Hepatocyte (in vitro differentiated cells): ENCODE results near the gene SYNDIG1. TPM values are rescaled to one million over a fixed set of nuclear protein-coding genes. Genes with fewer than 3 reads are reported as not detected.
"Not testable (repeated sequence)": the region's sequence is repeated elsewhere in the genome, so short reads cannot be mapped to it uniquely, and the experiment has no call there.

ENCODE experiments used
- DNase-seq: peaks from one replicate; pipeline ENCODE4 v3.0.0-alpha.2; 2016; ENCODE audit warnings: low spot score
- H2AFZ ChIP-seq: fragments of 200-600 bp; sonication (generic); 2 replicates; pipeline ENCODE4 v1.6.0; 2016; ENCODE audit warnings: antibody characterized with exemption, mild to moderate bottlenecking
- H3K27ac ChIP-seq: fragments of 200-600 bp; sonication (generic); 2 replicates; pipeline ENCODE4 v1.5.1; 2016; ENCODE audit warnings: mild to moderate bottlenecking
- H3K27me3 ChIP-seq: fragments of 200-600 bp; sonication (generic); 2 replicates; pipeline ENCODE4 v1.6.1; 2016
- H3K36me3 ChIP-seq: fragments of 200-600 bp; sonication (generic); replicated peaks from 2 replicates; pipeline ENCODE4 v1.5.1; 2016; ENCODE audit warnings: low read depth; ENCODE audit not compliant: insufficient read depth
- H3K4me1 ChIP-seq: fragments of 200-600 bp; sonication (generic); 2 replicates; pipeline ENCODE4 v1.5.1; 2016; ENCODE audit warnings: mild to moderate bottlenecking, moderate library complexity; ENCODE audit not compliant: insufficient read depth
- H3K4me2 ChIP-seq: fragments of 200-600 bp; sonication (generic); 2 replicates; pipeline ENCODE4 v1.6.0; 2016
- H3K4me3 ChIP-seq: fragments of 200-600 bp; sonication (generic); 2 replicates; pipeline ENCODE4 v1.5.1; 2016; ENCODE audit warnings: mild to moderate bottlenecking
- H3K79me2 ChIP-seq: fragments of 200-600 bp; sonication (generic); 2 replicates; pipeline ENCODE4 v1.6.0; 2017; ENCODE audit warnings: mild to moderate bottlenecking
- H3K9me2 ChIP-seq: fragments of 200-600 bp; sonication (generic); replicated peaks from 2 replicates; pipeline ENCODE4 v1.6.0; 2017; ENCODE audit warnings: mild to moderate bottlenecking; ENCODE audit not compliant: insufficient read depth
- H3K9me3 ChIP-seq: fragments of 200-600 bp; sonication (generic); 2 replicates; pipeline ENCODE4 v1.5.1; 2016; ENCODE audit warnings: low read depth, mild to moderate bottlenecking
- H4K20me1 ChIP-seq: fragments of 200-600 bp; sonication (generic); 2 replicates; pipeline ENCODE4 v1.6.0; 2016; ENCODE audit warnings: mild to moderate bottlenecking; ENCODE audit not compliant: insufficient read depth, poor library complexity, severe bottlenecking
- CTCF ChIP-seq: fragments of 200-600 bp; sonication (generic); IDR thresholded peaks from 2 replicates; pipeline ENCODE4 v1.5.1; 2016; ENCODE audit warnings: antibody characterized with exemption, mild to moderate bottlenecking; ENCODE audit not compliant: poor library complexity
- EZH2 ChIP-seq: fragments of 200-600 bp; sonication (generic); IDR thresholded peaks from 2 replicates; pipeline ENCODE4 v1.6.1; 2016; ENCODE audit warnings: antibody characterized with exemption, mild to moderate bottlenecking, borderline replicate concordance
- EZH2phosphoT487 ChIP-seq: fragments of 200-600 bp; sonication (generic); IDR thresholded peaks from one replicate; pipeline ENCODE4 v1.6.1; 2018; ENCODE audit warnings: antibody characterized with exemption, mild to moderate bottlenecking, low read depth, moderate library complexity; ENCODE audit not compliant: unreplicated experiment, severe bottlenecking
- WGBS: methylation state at CpG from one replicate; pipeline ENCODE4 v1.1.6; 2016; ENCODE audit warnings: low lambda C conversion rate; ENCODE audit errors: missing lambda C conversion rate; 5-methylcytosine and 5-hydroxymethylcytosine counted together
- polyA plus RNA-seq: library from polyadenylated mRNA; unstranded; fragments of >200 nt; fragmentation: Nextera tagmentation; extraction: Ambion mirVana; gene quantifications from 2 replicates; pipeline ENCODE4 v1.2.1, GENCODE V29; 2016
- total RNA-seq: library from RNA; depleted of rRNA; stranded (reverse); fragments of >200 nt; gene quantifications from 2 replicates; pipeline ENCODE4 v1.2.3, GENCODE V29; 2014

The SYNDIG1 gene
- total and polyA plus RNA-seq, 2 experiments from 2014 or later: 1.5 to 2.3 TPM

- no peaks in the 10 kb centered on the region for H3K9me2 ChIP-seq
- no peak for DNase-seq
- 94% methylated on average over 5 of the region's 5 CpGs for WGBS
- H3K27me3 ChIP-seq: no peaks in the 10 kb centered on the region
- H3K9me3 ChIP-seq: no peaks in the 10 kb centered on the region
- peaks cover 11% of the 10 kb centered on the region for H3K4me1 ChIP-seq
- H2AFZ ChIP-seq: no peak overlapping the region
- H3K36me3 ChIP-seq: no peaks in the 10 kb centered on the region
- H3K4me2 ChIP-seq: no peak overlapping the region
- H3K4me3 ChIP-seq: no peak overlapping the region
- TF ChIP-seq CTCF (no peak), EZH2 (no peak), EZH2phosphoT487 (no peak)
- H4K20me1 ChIP-seq: no peaks in the 10 kb centered on the region
- H3K79me2 ChIP-seq: no peaks in the 10 kb centered on the region
- no peak overlapping the region for H3K27ac ChIP-seq
Observed at GRCh38 chr20:24506696-24507095, 37.3 kb downstream of the SYNDIG1 start.

GRCh38 chr20:24507182-24507853 is 37.9 kb downstream of the SYNDIG1 start:
- Histone ChIP-seq H3K9me3 (no peaks in the 10 kb centered on the region), H2AFZ (no peak overlapping the region), H3K9me2 (no peaks in the 10 kb centered on the region), H3K4me2 (no peak overlapping the region), H3K4me1 (peaks cover 11% of the 10 kb centered on the region), H3K27ac (no peak overlapping the region), H3K27me3 (no peaks in the 10 kb centered on the region), H3K79me2 (no peaks in the 10 kb centered on the region), H3K36me3 (no peaks in the 10 kb centered on the region), H3K4me3 (no peak overlapping the region), H4K20me1 (no peaks in the 10 kb centered on the region)
- DNase-seq: peak; percentile 42
- TF ChIP-seq EZH2phosphoT487: no peak
- TF ChIP-seq EZH2: no peak
- TF ChIP-seq CTCF: no peak
- 78% methylated on average over 11 of the region's 11 CpGs for WGBS

DNA sequence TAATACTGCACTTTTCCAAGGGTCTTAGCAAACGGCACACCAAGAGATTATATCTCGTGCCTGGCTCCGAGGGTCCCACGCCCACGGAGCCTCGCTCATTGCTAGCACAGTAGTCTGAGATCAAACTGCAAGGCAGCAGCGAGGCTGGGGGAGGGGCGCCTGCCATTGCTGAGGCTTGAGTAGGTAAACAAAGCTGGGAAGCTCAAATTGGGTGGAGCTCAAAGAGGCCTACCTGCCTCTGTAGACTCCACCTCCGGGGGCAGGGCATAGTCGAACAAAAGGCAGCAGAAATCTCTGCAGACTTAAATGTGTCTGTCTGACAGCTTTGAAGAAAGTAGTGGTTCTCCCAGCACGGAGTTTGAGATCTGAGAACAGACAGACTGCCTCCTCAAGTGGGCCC is 43.0 kb downstream of the SYNDIG1 start:
- H3K4me3 ChIP-seq, H3K79me2 ChIP-seq, H2AFZ ChIP-seq, H3K36me3 ChIP-seq, H3K9me2 ChIP-seq, H3K27ac ChIP-seq, H3K4me1 ChIP-seq, H4K20me1 ChIP-seq, H3K27me3 ChIP-seq, H3K9me3 ChIP-seq, H3K4me2 ChIP-seq: not testable (repeated sequence)
- 71% methylated on average over 11 of the region's 11 CpGs for WGBS
- peak; percentile 38 for DNase-seq

DNA sequence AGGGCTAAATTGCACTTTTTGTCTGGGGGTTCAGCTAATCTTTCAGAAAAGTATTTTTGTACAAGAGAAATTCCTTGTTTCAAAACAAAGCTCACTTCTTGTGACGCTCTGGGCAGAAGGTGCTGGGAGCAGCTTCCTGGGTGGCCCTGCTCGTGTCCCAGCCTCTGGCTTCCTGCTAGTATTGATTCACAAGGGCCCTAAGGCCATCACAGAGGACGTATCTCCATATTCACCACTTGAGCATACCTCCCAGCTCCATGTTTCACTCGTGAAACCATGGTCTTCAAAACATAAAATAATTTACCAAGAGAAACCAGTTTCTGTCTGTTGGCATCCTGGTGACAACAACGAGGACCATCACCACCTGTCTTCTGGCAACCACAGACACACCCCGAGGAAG is 49.1 kb downstream of the SYNDIG1 start:
- H3K4me1 ChIP-seq: no peaks in the 10 kb centered on the region
- no peaks in the 10 kb centered on the region for H3K79me2 ChIP-seq

More for the DNA sequence above, 49.1 kb downstream of the SYNDIG1 start:
- no peaks in the 10 kb centered on the region for H3K9me2 ChIP-seq
- no peak overlapping the region for H3K4me3 ChIP-seq
- WGBS: 81% methylated on average over 6 of the region's 6 CpGs
- no peaks in the 10 kb centered on the region for H3K9me3 ChIP-seq
- TF ChIP-seq EZH2phosphoT487: no peak
- no peak for TF ChIP-seq CTCF
- no peak for TF ChIP-seq EZH2
- H3K36me3 ChIP-seq: no peaks in the 10 kb centered on the region
- H3K27me3 ChIP-seq: no peaks in the 10 kb centered on the region
- no peak overlapping the region for H2AFZ ChIP-seq
- DNase-seq: no peak
- no peaks in the 10 kb centered on the region for H4K20me1 ChIP-seq
- no peak overlapping the region for H3K4me2 ChIP-seq
- H3K27ac ChIP-seq: no peak overlapping the region
